Panc1 (cell line): Measurements from ENCODE around the gene MAGEH1. TPM values are rescaled to one million over a fixed set of nuclear protein-coding genes. Genes with fewer than 3 reads are reported as not detected.

Experiments used
- ATAC-seq: fragments of 200-7000 bp; cut with Tn5 transposase; 2 replicates; pipeline ENCODE4 v1.9.1; 2020; ENCODE audit warnings: mild to moderate bottlenecking, moderate library complexity
- BruUV-seq: library from RNA; stranded (reverse); fragments of 400-500 nt; replicated peaks from 2 replicates; lab custom pipeline; 2021; lab: Mats Ljungman, UMichigan
- CTCF ChIA-PET: fragments of 300-600 bp; sonication (Branson Sonifier 250); formaldehyde crosslinking; loops from one replicate; lab custom pipeline; 2022; ENCODE audit warnings: antibody characterized with exemption; lab: Charles Lee
- POLR2A ChIA-PET: fragments of 300-600 bp; sonication (Branson Sonifier 250); formaldehyde crosslinking; loops from one replicate; lab custom pipeline; 2022; ENCODE audit warnings: antibody characterized with exemption; lab: Charles Lee
- DNase-seq: peaks from one replicate; pipeline ENCODE4 v3.0.0-alpha.2; 2010; ENCODE audit warnings: low read depth, low spot score
- H3K27ac ChIP-seq: 2 replicates; pipeline ENCODE4 v1.5.1; 2011; ENCODE audit warnings: mild to moderate bottlenecking, low read length, inconsistent platforms
- H3K27me3 ChIP-seq: fragments of 200-500 bp; sonication (Bioruptor generic); 2 replicates; pipeline ENCODE4 v1.6.0; 2014; ENCODE audit warnings: low read length, inconsistent platforms; ENCODE audit not compliant: control insufficient read depth, insufficient read depth
- H3K36me3 ChIP-seq: fragments of 200-500 bp; sonication (Bioruptor generic); 2 replicates; pipeline ENCODE4 v1.5.1; 2014; ENCODE audit warnings: inconsistent platforms, mild to moderate bottlenecking, low read length, moderate library complexity; ENCODE audit not compliant: control insufficient read depth, insufficient read depth
- H3K4me1 ChIP-seq: 2 replicates; pipeline ENCODE4 v1.5.1; 2011; ENCODE audit warnings: inconsistent platforms, mild to moderate bottlenecking, low read length, moderate library complexity; ENCODE audit not compliant: control insufficient read depth, insufficient read depth
- H3K4me3 ChIP-seq, 2 experiments: 2 replicates each; pipeline ENCODE4 v1.5.1; 2011 to 2012; ENCODE audit warnings: low read depth in 2 of 2, low read length in 2 of 2, mild to moderate bottlenecking in 2 of 2, inconsistent platforms in 1 of 2, moderate library complexity in 1 of 2
- H3K9me3 ChIP-seq: fragments of 200-500 bp; sonication (Bioruptor generic); 2 replicates; pipeline ENCODE4 v1.5.1; 2014; ENCODE audit warnings: low read depth, mild to moderate bottlenecking, inconsistent platforms, low read length, moderate library complexity; ENCODE audit not compliant: control insufficient read depth, insufficient read depth
- CTCF ChIP-seq: fragments of 450-650 bp; IDR thresholded peaks from 2 replicates; pipeline ENCODE4 v1.5.1; 2017; ENCODE audit warnings: mild to moderate bottlenecking
- POLR2AphosphoS5 ChIP-seq: IDR thresholded peaks from 2 replicates; pipeline ENCODE4 v1.6.1; 2012; ENCODE audit warnings: mild to moderate bottlenecking, low read depth, low read length, moderate library complexity
- REST ChIP-seq, 2 experiments: IDR thresholded peaks; 2 replicates each; pipeline ENCODE4 v1.6.1; 2011 to 2012; ENCODE audit warnings: low read depth in 2 of 2, control low read depth in 1 of 2, low read length in 1 of 2, mild to moderate bottlenecking in 1 of 2, moderate library complexity in 1 of 2; ENCODE audit not compliant: insufficient read depth in 1 of 2
- SIN3A ChIP-seq: IDR thresholded peaks from 2 replicates; pipeline ENCODE4 v1.6.1; 2012; ENCODE audit warnings: low read depth, mild to moderate bottlenecking, low read length, moderate library complexity, borderline replicate concordance; ENCODE audit not compliant: insufficient read depth
- TCF7L2 ChIP-seq: IDR thresholded peaks from 2 replicates; pipeline ENCODE4 v1.6.1; 2011; ENCODE audit warnings: mild to moderate bottlenecking, low read depth, low read length, inconsistent platforms
- in situ Hi-C: cut with HindIII; loops from 2 replicates; pipeline ENCODE4 v1.10.0; 2016; ENCODE audit warnings: low sequenced_read_pairs, low pct_unique_long_range_greater_than_20kb
- intact Hi-C: fragments of 100-400 bp; cut with micrococcal nuclease; formaldehyde crosslinking; loops from one replicate; pipeline ENCODE4 v1.10.0; 2022; ENCODE audit not compliant: unreplicated experiment
- total RNA-seq: library from RNA; stranded (reverse); gene quantifications from one replicate; pipeline ENCODE4 v1.2.1, GENCODE V29; 2021; ENCODE audit not compliant: unreplicated experiment

MAGEH1 gene
- total RNA-seq, 1 experiment from 2014 or later: 5.7 TPM

- intact Hi-C loops (no loop called here), in situ Hi-C loops (no loop called here)
- no peaks in the 10 kb centered on the region for H3K27me3 ChIP-seq
- no peaks in the 10 kb centered on the region for H3K9me3 ChIP-seq
- no peak for DNase-seq
- CTCF ChIA-PET: no interaction called here
- no peak for ATAC-seq
- POLR2A ChIA-PET: no interaction called here
- no peaks in the 10 kb centered on the region for H3K36me3 ChIP-seq
- H3K4me3 ChIP-seq: no peak overlapping the region
- TF ChIP-seq CTCF: no peak
- no peak for TF ChIP-seq REST (IDR thresholded peaks at IDR 0.05; ENCODE audit: insufficient read depth in 1 of 2, low read depth in 2 of 2, low read length in 1 of 2)
- no peak for TF ChIP-seq SIN3A
- no peak for TF ChIP-seq POLR2AphosphoS5
- TF ChIP-seq TCF7L2: no peak
- BruUV-seq: no TSS peak
- H3K27ac ChIP-seq: no peak overlapping the region
- no peaks in the 10 kb centered on the region for H3K4me1 ChIP-seq
Measured at GRCh38 chrX:55480390-55481062, 28.6 kb downstream of the MAGEH1 start.

- H3K9me3 ChIP-seq: no peaks in the 10 kb centered on the region
- DNase-seq (no peak), ATAC-seq (no peak)
- H3K4me1 ChIP-seq: no peaks in the 10 kb centered on the region
- no peaks in the 10 kb centered on the region for H3K27me3 ChIP-seq
- intact Hi-C loops: no loop called here
- BruUV-seq: no TSS peak
- ChIA-PET CTCF (no interaction called here), POLR2A (no interaction called here)
- no peaks in the 10 kb centered on the region for H3K36me3 ChIP-seq
- in situ Hi-C loops: no loop called here
- H3K27ac ChIP-seq: no peak overlapping the region
- TF ChIP-seq TCF7L2 (no peak), POLR2AphosphoS5 (no peak), CTCF (no peak), SIN3A (no peak)
- H3K4me3 ChIP-seq: no peak overlapping the region
Measured at GRCh38 chrX:55484948-55485347, 33.0 kb downstream of the MAGEH1 start.
